OCI-LY3 (cell line): Measurements from ENCODE around the gene MOCOS.

Experiments
- CTCF ChIP-seq: fragments of 200-600, 300-600 bp; sonication (generic); IDR thresholded peaks from 2 replicates; pipeline ENCODE4 v1.5.1; 2014; ENCODE audit warnings: antibody characterized with exemption, low read length, low read depth
- EZH2phosphoT487 ChIP-seq: fragments of 200-600 bp; shearing (Covaris generic); IDR thresholded peaks from 2 replicates; pipeline ENCODE4 v1.6.1; 2018; ENCODE audit warnings: antibody characterized with exemption, mixed run types, low read depth

GRCh38 chr18:36214811-36215210 lies 27.5 kb downstream of the MOCOS start:
- TF ChIP-seq CTCF, result no peak
- no peak for TF ChIP-seq EZH2phosphoT487
